Kidney (tissue), 14 donors: Measurements from ENCODE around the gene ACTRT2. TPM values are rescaled to one million over a fixed set of nuclear protein-coding genes. Genes with fewer than 3 reads are reported as not detected.

ENCODE experiments used
- DNase-seq, 5 donors: peaks; one replicate each; pipeline ENCODE4 v3.0.0-alpha.2; 2013 to 2020
- FAIRE-seq: peaks from 2 replicates; lab custom pipeline; 2012; peaks lifted over from hg19 to GRCh38; lab: Jason Lieb, UNC
- H3K27ac ChIP-seq, 2 donors: one replicate each; pipeline ENCODE4 v1.7.0; 2013; ENCODE audit warnings: low read depth in 2 of 2, low read length in 2 of 2, inconsistent platforms in 1 of 2
- H3K27me3 ChIP-seq: one replicate; pipeline ENCODE4 v1.7.1; 2013; ENCODE audit warnings: low read length, inconsistent platforms; ENCODE audit not compliant: control insufficient read depth, insufficient read depth
- H3K36me3 ChIP-seq, 3 donors: one replicate each; pipeline versions ENCODE4 v1.7.0 to v1.7.1; 2013; ENCODE audit warnings: low read length in 3 of 3, control low read depth in 1 of 3, inconsistent platforms in 1 of 3; ENCODE audit not compliant: insufficient read depth in 3 of 3, control insufficient read depth in 2 of 3
- H3K4me1 ChIP-seq, 3 donors: one replicate each; pipeline versions ENCODE4 v1.7.0 to v1.7.1; 2013; ENCODE audit warnings: low read length in 3 of 3, inconsistent platforms in 1 of 3, low read depth in 1 of 3; ENCODE audit not compliant: control insufficient read depth in 2 of 3, insufficient read depth in 2 of 3
- H3K4me3 ChIP-seq, 3 donors: one replicate each; pipeline versions ENCODE4 v1.7.0 to v1.8.1; 2013; ENCODE audit warnings: low read length in 3 of 3, control low read depth in 1 of 3, inconsistent platforms in 1 of 3
- H3K9ac ChIP-seq, 3 donors: one replicate each; pipeline versions ENCODE4 v1.7.0 to v1.7.1; 2013; ENCODE audit warnings: low read length in 3 of 3, control low read depth in 1 of 3, inconsistent platforms in 1 of 3
- H3K9me3 ChIP-seq, 3 donors: one replicate each; pipeline versions ENCODE4 v1.7.0 to v1.7.1; 2013; ENCODE audit warnings: low read length in 3 of 3, control low read depth in 1 of 3, inconsistent platforms in 1 of 3; ENCODE audit not compliant: control insufficient read depth in 2 of 3, insufficient read depth in 1 of 3
- intact Hi-C: fragments of 100-400 bp; cut with DNase I; formaldehyde crosslinking; loops from one replicate; pipeline ENCODE4 v1.11.1; 2022
- polyA plus RNA-seq: library from polyadenylated mRNA; stranded (reverse); fragments of 350-450 nt; fragmentation: Illumina TruSeq; extraction: RNeasy Lipid Tissue Mini Kit (QIAGEN cat#74804); gene quantifications from one replicate; pipeline ENCODE4 v1.2.3, GENCODE V29; 2014; ENCODE audit warnings: low read depth, low replicate concordance; ENCODE audit not compliant: insufficient read depth
- total RNA-seq: library from RNA; stranded (reverse); fragmentation: NEBNext Ultra II Directional; extraction: Animal tissue kit (Norgen Biotek cat#: 25700); gene quantifications from one replicate; pipeline ENCODE4 v1.2.1, GENCODE V29; 2021
- TF ChIP-seq, protein P1 (sequence below): IDR thresholded peaks from 3 replicates; pipeline ENCODE4 v1.5.1; 2012; ENCODE audit warnings: mild to moderate bottlenecking, moderate library complexity, borderline replicate concordance; ENCODE audit not compliant: insufficient read depth; ENCODE audit errors: extremely low read depth
- donor health status: control.
- donor health status: control.
- donor health status: control.
- donor health status: control.
- donor health status: control.
- donor health status: DM: yes; HTN: yes; CAD: no.
- donor health status: Normal renal cell carcinoma (clear cell type).

Gene ACTRT2
- total and polyA plus RNA-seq, 2 donors from 2014 or later = not detected

DNA sequence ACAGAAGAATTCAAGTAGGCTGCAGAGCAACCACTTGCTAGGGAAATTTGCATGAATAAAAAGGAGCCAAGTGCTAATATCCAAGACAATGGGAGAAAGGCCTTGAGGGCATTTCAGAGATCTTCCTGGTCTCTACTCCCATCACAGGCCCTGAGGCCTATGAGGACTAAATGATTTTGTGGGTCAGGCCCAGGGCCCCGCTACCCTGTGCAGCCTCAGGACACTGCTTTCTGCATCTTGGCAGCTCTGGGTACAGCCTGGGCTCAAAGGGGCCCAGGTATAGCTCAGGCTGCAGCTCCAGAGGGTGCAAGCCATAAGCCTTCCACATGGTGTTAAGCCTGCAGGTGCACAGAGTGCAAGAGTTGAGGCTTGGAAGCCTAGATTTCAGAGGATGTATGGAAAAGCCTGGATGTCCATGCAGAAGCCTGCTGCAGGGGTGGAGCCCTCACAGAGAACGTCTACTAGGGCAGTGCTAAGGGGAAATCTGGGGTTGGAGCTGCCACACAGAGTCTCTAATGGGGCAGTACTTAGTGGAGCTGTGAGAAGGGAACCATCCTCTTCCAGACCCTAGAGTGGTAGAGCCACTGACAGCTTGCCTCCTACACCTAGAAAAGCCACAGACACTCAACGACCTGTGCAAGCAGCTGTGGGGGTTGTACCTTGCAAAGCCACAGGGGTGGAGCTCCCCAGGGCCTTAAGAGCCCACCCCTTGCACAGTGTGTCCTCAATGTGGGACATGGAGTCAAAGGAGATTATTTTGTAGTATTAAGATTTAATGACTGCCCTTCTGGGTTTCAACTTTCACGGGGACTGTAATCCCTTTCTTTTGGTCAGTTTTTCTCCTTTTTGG lies 13.7 kb upstream of the ACTRT2 start:
- Histone ChIP-seq H3K36me3 (no peaks in the 10 kb centered on the region), H3K4me3 (no peak overlapping the region), H3K4me1 (no peaks in the 10 kb centered on the region), H3K27ac (no peak overlapping the region), H3K9ac (no peak overlapping the region), H3K27me3 (peaks cover 2% of the 10 kb centered on the region), H3K9me3 (peaks cover 0 to 7% (median 4%) of the 10 kb centered on the region in 3 donors)
- peak in 2 of 5 donors; percentile 6 to 31 for DNase-seq
- intact Hi-C loops = no loop called here
- no peak for FAIRE-seq
- TF ChIP-seq, protein P1, sequence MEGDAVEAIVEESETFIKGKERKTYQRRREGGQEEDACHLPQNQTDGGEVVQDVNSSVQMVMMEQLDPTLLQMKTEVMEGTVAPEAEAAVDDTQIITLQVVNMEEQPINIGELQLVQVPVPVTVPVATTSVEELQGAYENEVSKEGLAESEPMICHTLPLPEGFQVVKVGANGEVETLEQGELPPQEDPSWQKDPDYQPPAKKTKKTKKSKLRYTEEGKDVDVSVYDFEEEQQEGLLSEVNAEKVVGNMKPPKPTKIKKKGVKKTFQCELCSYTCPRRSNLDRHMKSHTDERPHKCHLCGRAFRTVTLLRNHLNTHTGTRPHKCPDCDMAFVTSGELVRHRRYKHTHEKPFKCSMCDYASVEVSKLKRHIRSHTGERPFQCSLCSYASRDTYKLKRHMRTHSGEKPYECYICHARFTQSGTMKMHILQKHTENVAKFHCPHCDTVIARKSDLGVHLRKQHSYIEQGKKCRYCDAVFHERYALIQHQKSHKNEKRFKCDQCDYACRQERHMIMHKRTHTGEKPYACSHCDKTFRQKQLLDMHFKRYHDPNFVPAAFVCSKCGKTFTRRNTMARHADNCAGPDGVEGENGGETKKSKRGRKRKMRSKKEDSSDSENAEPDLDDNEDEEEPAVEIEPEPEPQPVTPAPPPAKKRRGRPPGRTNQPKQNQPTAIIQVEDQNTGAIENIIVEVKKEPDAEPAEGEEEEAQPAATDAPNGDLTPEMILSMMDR = no peak

DNA sequence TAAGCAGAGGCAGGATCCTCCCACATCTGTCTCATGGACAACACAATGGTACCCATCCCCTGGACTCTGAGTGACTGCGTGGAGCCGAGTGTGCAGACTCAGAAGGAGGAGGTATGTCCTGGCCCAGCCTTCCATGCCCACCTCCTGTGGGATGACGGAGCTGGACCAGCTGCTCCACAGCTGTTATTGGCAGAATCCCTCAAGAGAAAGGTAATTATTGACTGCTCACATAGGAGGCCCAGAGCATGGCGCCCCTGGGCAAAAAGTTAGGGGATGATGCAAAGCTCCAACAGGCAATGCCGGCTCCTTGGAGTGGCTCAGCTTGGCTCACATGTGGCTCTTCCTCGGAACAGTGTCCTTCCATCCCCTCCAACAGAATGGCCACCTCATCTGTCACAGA lies 12.2 kb upstream of the ACTRT2 start:
- no peaks in the 10 kb centered on the region for H3K36me3 ChIP-seq
- TF ChIP-seq, protein P1 = no peak
- H3K27ac ChIP-seq = no peak overlapping the region
- no peak overlapping the region for H3K9ac ChIP-seq
- H3K4me3 ChIP-seq = no peak overlapping the region
- DNase-seq = peak in 1 of 5 donors; percentile 28
- H3K9me3 ChIP-seq = peaks cover 0 to 7% (median 4%) of the 10 kb centered on the region in 3 donors
- intact Hi-C loops = no loop called here
- FAIRE-seq = no peak
- peaks cover 2% of the 10 kb centered on the region for H3K27me3 ChIP-seq
- H3K4me1 ChIP-seq = no peaks in the 10 kb centered on the region

DNA sequence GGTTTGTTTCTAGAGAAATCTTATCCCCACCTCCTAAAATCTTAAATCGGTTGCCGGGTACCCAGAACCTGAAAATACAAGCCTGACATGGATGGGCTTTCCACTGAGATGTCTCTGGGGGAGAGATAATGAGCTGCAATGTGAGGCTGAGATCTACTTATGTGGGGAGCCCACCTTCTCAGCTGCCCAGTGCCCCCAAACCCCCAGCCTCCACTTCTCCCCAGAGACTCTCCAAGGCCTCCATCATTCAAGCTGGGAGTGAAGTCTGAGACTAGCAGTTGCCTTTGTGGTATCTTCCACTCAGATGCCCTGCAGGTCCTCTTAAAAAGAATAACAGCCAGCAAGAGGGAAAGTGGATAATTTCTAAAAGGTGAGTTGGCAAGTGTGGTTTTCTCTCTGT lies 11.7 kb upstream of the ACTRT2 start:
- Histone ChIP-seq H3K9me3 (peaks cover 0 to 7% (median 4%) of the 10 kb centered on the region in 3 donors), H3K9ac (no peak overlapping the region), H3K4me1 (no peaks in the 10 kb centered on the region), H3K36me3 (no peaks in the 10 kb centered on the region), H3K4me3 (no peak overlapping the region), H3K27ac (no peak overlapping the region), H3K27me3 (peaks cover 2% of the 10 kb centered on the region)
- DNase-seq = peak in 1 of 5 donors; percentile 7
- TF ChIP-seq, protein P1 = no peak
- intact Hi-C loops = no loop called here
- no peak for FAIRE-seq
